IPS-18a (cell line): ENCODE results near the gene C1QTNF8.
A peak's percentile ranks its signal among the peaks of the same experiment; 100 is the strongest.

ENCODE experiments used
- H3K27ac ChIP-seq: one replicate; pipeline ENCODE4 v1.5.1; 2013; ENCODE audit warnings: low read length
- H3K27me3 ChIP-seq: one replicate; pipeline ENCODE4 v1.6.1; 2013; ENCODE audit warnings: mild to moderate bottlenecking, low read length; ENCODE audit not compliant: control insufficient read depth, insufficient read depth
- H3K36me3 ChIP-seq: one replicate; pipeline ENCODE4 v1.6.1; 2013; ENCODE audit warnings: low read depth, low read length; ENCODE audit not compliant: control insufficient read depth
- H3K4me1 ChIP-seq: one replicate; pipeline ENCODE4 v1.6.1; 2013; ENCODE audit warnings: low read depth, low read length; ENCODE audit not compliant: control insufficient read depth
- H3K4me3 ChIP-seq: one replicate; pipeline ENCODE4 v1.5.1; 2013; ENCODE audit warnings: low read length
- H3K9ac ChIP-seq: one replicate; pipeline ENCODE4 v1.6.1; 2013; ENCODE audit warnings: mild to moderate bottlenecking, low read length, moderate library complexity
- H3K9me3 ChIP-seq: one replicate; pipeline ENCODE4 v1.6.1; 2013; ENCODE audit warnings: low read depth, low read length; ENCODE audit not compliant: control insufficient read depth

The C1QTNF8 gene

DNA sequence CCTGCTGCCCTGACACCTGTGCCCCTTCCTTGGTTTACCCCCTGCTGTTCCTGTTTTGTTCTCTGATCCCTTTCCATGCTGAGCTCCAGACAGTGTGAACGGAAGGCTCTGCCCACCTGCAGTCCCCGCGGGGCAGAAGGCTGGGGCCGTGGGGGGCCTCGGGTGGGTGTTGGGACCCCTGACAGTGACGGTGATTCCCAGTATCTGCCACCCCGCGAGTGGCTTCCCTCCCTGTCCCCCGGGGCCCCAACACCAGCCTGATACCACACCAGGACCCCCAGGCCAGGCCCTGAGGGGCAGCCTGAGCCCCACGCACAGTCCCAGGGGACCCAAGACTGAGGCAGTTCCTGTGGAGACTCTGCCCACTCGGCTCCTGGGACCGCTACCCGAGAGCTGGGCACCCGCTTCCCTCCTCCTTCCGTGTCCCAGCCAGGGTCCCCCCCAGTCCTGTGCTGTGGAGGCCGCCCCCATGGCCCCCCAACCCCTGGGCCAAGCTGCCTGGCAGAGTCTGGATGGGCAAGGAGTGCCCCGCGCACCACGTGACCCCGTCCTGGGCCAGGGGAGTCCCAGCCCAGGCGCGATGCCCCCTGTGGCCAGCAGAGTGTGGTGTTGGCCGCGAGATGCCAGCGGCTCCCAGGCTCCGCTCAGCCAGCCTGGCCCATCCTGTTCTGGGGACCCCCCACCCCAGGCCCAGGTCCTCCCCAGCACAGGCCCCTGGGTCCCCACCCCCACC, 10.0 kb upstream of the C1QTNF8 start:
- H3K27me3 ChIP-seq = peaks cover 29% of the 10 kb centered on the region
- H3K4me3 ChIP-seq = no peak overlapping the region

DNA sequence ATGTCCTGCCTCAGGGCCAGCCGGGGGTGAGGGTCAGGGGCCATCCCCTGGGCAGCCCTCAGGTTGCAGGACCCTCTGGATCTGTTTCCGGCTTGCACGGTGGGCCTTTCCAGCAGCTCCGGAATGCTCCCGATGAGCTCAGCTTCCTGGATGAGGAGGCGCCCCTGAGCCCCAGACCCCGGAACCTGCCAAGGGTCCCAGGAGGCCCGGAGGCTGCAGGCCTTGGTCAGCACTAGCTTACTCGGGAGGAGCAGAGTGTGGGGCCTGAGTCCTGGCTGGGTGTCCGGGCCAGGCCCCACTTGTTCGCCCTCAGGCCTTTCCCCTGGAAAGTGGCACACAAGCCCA, 7.6 kb upstream of the C1QTNF8 start:
- Histone ChIP-seq H3K4me1 (no peaks in the 10 kb centered on the region), H3K36me3 (no peaks in the 10 kb centered on the region), H3K9me3 (no peaks in the 10 kb centered on the region), H3K9ac (no peak overlapping the region), H3K27ac (no peak overlapping the region), H3K27me3 (peaks cover 11% of the 10 kb centered on the region), H3K4me3 (peak overlapping the region; percentile 52)

More for the DNA sequence above, 10.0 kb upstream of the C1QTNF8 start:
- Histone ChIP-seq H3K9me3 (no peaks in the 10 kb centered on the region), H3K4me1 (no peaks in the 10 kb centered on the region), H3K27ac (no peak overlapping the region), H3K9ac (no peak overlapping the region), H3K36me3 (no peaks in the 10 kb centered on the region)

DNA sequence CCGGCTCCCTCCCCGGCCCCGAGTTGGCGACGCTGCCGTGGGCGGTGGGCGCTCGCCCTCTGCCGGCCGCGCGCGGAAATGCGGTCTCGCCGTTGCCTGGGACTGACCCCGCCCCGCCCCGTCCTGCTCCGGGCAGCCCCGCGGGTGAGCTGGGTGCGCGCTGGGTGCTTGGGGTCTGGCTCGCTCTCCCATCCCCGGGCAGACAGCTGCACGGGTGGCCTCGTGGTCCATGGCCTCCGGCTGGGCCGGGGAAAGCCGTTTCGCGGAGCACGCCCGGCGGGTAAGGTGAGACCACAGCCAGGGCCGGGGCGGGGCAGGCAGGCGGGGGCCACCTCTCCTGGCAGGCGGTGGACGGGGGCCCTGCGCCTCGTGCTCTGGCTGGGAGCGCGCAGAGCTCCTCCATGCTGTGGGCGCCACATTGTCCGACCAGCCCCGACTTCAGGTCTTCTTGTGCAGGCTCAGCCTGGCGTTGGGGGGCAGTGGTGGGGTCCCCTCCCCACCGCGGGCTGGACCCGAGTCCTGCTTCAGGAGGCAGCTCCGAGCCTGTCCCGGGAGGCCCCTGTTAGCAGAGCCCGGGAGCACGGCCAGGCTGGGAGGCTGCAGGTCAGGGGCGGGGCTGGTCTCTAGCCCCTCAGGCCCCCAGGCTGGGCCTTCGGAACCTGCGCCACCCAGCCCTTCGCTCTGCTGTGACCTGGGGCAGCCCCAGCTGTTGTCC, 7.0 kb upstream of the C1QTNF8 start:
- H3K9ac ChIP-seq = no peak overlapping the region
- H3K9me3 ChIP-seq = no peaks in the 10 kb centered on the region
- H3K4me1 ChIP-seq = no peaks in the 10 kb centered on the region
- H3K36me3 ChIP-seq = no peaks in the 10 kb centered on the region
- no peak overlapping the region for H3K27ac ChIP-seq
- peaks cover 9% of the 10 kb centered on the region for H3K27me3 ChIP-seq
- peak overlapping the region; percentile 52 for H3K4me3 ChIP-seq

DNA sequence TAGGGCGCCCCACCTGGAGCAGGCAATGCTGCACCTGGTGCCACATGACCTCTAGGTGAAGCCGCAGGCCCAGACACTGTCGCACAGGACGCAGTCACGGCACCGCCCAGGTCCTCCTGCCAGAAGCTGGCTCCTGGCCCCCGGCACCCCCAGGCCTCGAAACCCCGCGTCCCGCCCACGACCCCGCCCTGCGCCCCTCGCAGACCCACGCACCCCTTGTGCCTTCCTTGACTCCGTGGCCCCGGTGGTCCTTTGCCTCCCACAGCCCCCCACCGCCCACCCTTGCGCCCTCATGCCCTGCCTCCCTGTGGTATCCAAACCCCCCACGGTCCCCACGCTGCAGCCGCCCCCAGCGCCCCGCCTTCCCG, 6.3 kb upstream of the C1QTNF8 start:
- H3K27me3 ChIP-seq = peaks cover 9% of the 10 kb centered on the region
- no peaks in the 10 kb centered on the region for H3K9me3 ChIP-seq
- H3K4me1 ChIP-seq = no peaks in the 10 kb centered on the region
- no peak overlapping the region for H3K27ac ChIP-seq
- H3K36me3 ChIP-seq = no peaks in the 10 kb centered on the region
- H3K4me3 ChIP-seq = no peak overlapping the region
- no peak overlapping the region for H3K9ac ChIP-seq

DNA sequence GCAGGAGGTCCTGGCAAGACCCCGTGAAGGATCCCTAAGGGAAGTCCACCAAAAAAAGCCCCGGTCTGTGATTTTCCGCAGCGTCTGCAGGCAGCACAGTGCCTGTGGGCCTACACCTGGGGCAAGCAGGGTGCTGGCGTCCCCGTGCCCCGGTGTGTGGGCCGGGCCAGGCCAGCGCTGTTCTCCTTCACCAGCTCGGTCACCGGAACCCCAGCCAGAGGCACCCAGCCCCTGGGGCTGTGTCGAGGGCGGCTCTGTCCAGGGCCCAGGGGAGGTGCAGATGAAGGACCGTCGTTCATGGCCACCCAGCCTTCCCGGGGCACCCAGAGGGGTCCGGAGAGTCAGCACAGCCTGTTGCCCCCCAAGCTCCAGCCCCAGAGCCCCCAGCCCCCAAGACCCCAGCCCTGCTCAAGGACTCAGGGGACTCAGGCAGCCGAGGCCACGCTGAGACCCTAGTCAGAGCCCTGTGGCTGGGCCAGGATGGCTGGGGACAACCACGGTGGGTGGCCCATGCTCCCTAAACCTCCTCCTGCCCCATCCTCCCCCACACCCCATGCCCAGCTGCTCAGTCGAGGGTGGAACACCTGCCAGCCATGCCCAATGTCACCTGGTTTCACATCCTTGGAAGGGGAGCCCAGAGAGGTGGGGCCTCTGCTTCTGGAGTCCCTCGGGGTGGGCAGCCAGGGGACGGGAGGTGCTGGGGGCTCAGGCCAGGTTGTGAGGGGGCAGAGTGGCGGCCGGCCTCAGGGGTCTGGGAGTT, 5.7 kb upstream of the C1QTNF8 start:
- Histone ChIP-seq H3K36me3 (no peaks in the 10 kb centered on the region), H3K9me3 (no peaks in the 10 kb centered on the region), H3K27ac (no peak overlapping the region), H3K4me3 (no peak overlapping the region), H3K27me3 (peaks cover 9% of the 10 kb centered on the region), H3K9ac (no peak overlapping the region), H3K4me1 (no peaks in the 10 kb centered on the region)

DNA sequence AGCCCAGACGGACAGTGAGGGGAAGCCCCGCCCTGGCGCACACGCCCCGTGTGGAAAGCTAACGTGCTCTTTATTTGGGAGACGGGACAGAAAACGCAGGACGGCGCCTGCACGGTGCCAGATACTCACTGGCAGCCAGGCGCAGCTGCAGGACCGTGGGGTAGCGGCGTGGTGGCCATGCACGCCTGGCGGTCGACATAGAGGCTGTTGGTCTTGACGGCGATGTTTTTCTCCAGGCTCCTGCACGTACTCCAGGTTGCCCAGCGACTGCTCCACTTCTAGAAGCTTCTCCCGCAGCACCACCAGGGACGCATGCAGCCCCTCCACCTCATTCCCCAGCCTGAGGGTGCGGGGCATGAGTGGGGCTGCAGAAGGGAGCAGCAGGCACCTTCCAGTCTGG, 5.1 kb upstream of the C1QTNF8 start:
- Histone ChIP-seq H3K27ac (no peak overlapping the region), H3K9ac (no peak overlapping the region), H3K36me3 (no peaks in the 10 kb centered on the region), H3K9me3 (no peaks in the 10 kb centered on the region), H3K4me1 (no peaks in the 10 kb centered on the region), H3K4me3 (no peak overlapping the region), H3K27me3 (peaks cover 9% of the 10 kb centered on the region)

DNA sequence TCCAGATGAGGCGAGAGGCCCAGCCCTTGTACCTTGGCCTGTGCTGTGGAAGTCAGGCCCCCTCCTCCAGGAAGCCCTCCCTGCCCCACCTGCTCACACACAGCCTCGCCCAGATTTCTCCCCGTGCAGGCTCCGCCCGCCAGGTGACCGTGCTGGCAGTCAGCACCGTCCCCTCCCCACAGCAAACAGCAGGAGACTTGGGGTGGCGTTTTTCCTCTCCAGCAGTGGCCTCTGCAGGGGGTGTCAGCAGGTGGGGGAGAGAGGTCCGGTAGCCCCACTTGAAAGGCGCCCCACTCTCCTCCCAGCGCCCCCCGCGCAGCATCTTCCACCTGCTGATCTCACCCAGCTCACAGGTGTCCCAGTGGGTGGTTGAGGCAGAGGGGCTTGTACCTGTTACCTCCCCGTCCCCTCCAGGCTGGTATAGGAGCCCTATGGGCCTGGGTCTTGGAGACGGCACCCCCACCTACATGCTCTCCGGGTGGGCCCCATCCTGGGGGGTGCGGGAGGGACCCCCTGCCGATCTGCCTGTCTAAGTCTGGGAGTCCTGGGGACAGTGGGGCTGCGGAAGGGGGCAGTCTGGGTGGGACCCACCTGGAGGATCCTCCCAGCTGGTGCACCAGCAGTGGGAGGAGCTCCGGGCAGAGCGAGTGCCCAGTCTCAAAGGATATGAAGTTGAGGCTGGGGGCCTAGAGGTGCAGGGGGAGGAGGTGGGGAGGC, 4.2 kb upstream of the C1QTNF8 start:
- Histone ChIP-seq H3K27me3 (peaks cover 9% of the 10 kb centered on the region), H3K4me1 (no peaks in the 10 kb centered on the region), H3K36me3 (no peaks in the 10 kb centered on the region), H3K27ac (no peak overlapping the region), H3K4me3 (no peak overlapping the region), H3K9ac (no peak overlapping the region), H3K9me3 (no peaks in the 10 kb centered on the region)

DNA sequence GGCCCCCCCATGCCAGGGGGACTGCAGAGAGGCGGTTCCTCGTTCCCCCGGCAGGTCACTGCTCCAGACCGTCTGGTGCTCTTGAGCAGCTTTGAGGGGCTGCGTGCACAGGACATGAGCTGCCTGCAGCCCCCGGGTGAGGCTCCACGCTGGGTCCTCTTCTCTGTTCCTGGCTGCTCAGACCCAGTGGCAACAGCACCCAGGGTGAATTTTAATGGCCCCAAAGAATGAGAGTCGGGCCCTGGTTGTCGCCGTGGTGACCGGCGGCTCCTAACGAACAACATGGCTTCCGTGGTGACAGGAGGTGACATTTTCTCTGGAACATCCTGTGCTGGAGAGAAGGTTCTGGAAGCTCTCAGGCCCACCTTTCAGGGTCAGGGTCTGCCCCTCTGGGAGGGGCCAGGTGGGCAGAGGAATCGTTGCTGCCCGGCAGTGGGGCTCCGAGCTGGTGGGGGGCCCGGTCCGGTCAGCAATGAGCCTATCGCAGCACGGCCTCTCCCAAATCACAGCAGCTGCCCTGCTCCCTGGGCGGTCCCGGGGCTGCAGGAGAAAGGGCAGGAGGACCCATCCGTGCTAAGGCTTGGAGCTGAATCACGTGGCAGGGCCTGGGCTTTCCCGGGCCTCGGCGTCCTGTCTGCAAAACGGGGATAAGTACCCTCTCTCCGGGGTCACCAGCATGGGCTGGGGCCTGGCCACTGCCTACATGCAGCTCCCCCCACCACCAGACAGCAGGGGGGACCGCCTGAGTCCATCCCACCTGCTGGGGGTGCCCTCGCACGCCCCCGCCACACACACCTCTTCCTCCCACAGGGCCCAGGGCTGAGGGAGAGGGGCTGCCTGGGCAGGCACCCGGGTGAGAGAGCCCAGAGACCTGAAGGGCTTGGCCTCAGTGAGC, 3.4 kb upstream of the C1QTNF8 start:
- no peak overlapping the region for H3K27ac ChIP-seq
- H3K4me1 ChIP-seq = no peaks in the 10 kb centered on the region
- H3K27me3 ChIP-seq = peaks cover 4% of the 10 kb centered on the region
- no peaks in the 10 kb centered on the region for H3K36me3 ChIP-seq
- no peak overlapping the region for H3K4me3 ChIP-seq
- H3K9ac ChIP-seq = no peak overlapping the region
- no peaks in the 10 kb centered on the region for H3K9me3 ChIP-seq

DNA sequence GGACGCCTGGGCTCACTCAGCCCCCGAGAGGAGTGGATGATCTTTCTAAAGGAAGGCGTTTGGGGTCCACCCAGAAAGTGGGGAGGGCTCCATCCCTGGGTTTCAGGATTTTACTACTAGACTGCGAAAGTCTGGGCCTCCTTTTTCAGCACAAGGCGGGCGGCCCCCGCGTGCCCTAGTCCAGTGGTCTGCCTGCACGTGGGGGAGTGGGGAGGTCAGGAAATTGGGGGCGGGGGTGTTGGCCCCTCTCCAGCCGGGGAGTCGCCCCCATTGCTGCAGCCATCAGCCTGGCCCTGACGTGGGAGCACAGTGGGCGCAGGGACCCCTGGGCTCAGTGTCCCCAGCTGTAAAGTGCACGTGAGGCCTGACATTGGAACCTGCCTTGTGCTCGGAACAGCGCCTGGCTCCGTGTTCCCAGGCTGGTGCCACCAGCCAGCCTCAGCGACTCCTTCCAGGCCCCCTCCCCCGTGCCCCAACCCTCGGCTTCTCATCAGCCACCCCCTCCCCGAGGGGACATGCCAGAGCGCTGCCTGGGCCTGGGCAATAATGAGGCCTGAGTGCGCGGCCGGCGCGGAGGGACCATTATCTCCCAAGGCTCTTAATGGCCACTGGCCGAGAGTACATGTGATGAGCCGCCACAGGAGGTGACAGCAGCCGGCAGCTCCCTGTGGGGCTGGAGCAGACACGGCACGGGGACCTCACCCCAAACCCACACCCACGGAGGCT, 2.4 kb upstream of the C1QTNF8 start:
- H3K27me3 ChIP-seq = peaks cover under 1% of the 10 kb centered on the region

DNA sequence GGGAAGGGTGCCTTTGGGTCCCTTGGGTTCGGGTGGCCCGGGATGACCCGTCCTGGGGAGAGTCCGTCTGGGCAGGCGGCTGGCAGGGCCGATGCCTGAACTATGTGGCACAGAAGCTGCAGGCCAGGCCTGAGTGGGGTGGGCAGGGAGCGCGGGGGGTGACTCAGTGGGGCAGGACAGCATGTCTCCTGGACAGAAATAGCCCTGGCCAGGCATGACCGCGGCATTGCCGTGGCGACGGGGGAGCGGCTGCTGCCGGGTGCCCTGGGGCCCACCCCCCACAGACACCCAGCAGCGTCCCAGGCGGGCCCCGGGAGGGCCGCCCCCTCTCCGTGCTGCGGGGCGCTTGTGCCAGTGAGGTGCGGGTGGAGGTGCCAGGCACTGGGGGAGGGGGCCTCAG, 1.8 kb upstream of the C1QTNF8 start:
- Histone ChIP-seq H3K27ac (no peak overlapping the region), H3K4me1 (no peaks in the 10 kb centered on the region), H3K27me3 (no peaks in the 10 kb centered on the region), H3K9ac (no peak overlapping the region), H3K4me3 (no peak overlapping the region), H3K9me3 (no peaks in the 10 kb centered on the region), H3K36me3 (no peaks in the 10 kb centered on the region)

More for the DNA sequence above, 2.4 kb upstream of the C1QTNF8 start:
- Histone ChIP-seq H3K9me3 (no peaks in the 10 kb centered on the region), H3K27ac (no peak overlapping the region), H3K36me3 (no peaks in the 10 kb centered on the region), H3K9ac (no peak overlapping the region), H3K4me3 (no peak overlapping the region), H3K4me1 (no peaks in the 10 kb centered on the region)
